CD14-positive monocyte (primary cell): ENCODE measurements around the gene GNS. TPM values are rescaled to one million over a fixed set of nuclear protein-coding genes. Genes with fewer than 3 reads are reported as not detected.

Experiments used
- DNase-seq, 3 donors: peaks; one replicate each; pipeline ENCODE4 v3.0.0-alpha.2; 2011 to 2022
- H2AFZ ChIP-seq: 2 replicates; pipeline ENCODE4 v1.6.0; 2012; ENCODE audit warnings: mild to moderate bottlenecking, low read depth, low read length, inconsistent platforms; ENCODE audit not compliant: insufficient read depth, poor library complexity, severe bottlenecking
- H3K27ac ChIP-seq, 2 donors: 1 replicate in 1 of 2; 2 replicates in 1 of 2; pipeline ENCODE4 v1.5.1; 2012 to 2013; ENCODE audit warnings: low read length in 2 of 2, control low read depth in 1 of 2, inconsistent platforms in 1 of 2, low read depth in 1 of 2, mild to moderate bottlenecking in 1 of 2
- H3K27me3 ChIP-seq, 2 donors: one replicate each; pipeline versions ENCODE4 v1.6.0 to v1.6.1; 2011 to 2013; ENCODE audit warnings: low read length in 2 of 2; ENCODE audit not compliant: control insufficient read depth in 2 of 2, insufficient read depth in 2 of 2
- H3K36me3 ChIP-seq, 2 donors: replicated peaks in 1 of 2; 1 replicate in 1 of 2; 2 replicates in 1 of 2; pipeline versions ENCODE4 v1.5.1 to v1.6.1; 2012 to 2013; ENCODE audit warnings: low read length in 2 of 2, control low read depth in 1 of 2, inconsistent platforms in 1 of 2, mild to moderate bottlenecking in 1 of 2; ENCODE audit not compliant: insufficient read depth in 2 of 2, control insufficient read depth in 1 of 2
- H3K4me1 ChIP-seq, 2 donors: 1 replicate in 1 of 2; 2 replicates in 1 of 2; pipeline versions ENCODE4 v1.5.1 to v1.6.1; 2012 to 2013; ENCODE audit warnings: low read length in 2 of 2, control low read depth in 1 of 2, inconsistent platforms in 1 of 2, mild to moderate bottlenecking in 1 of 2, moderate library complexity in 1 of 2; ENCODE audit not compliant: insufficient read depth in 2 of 2, control insufficient read depth in 1 of 2
- H3K4me2 ChIP-seq: replicated peaks from 2 replicates; pipeline ENCODE3; 2012; ENCODE audit warnings: low read length, moderate library complexity, mild to moderate bottlenecking; ENCODE audit not compliant: poor library complexity, severe bottlenecking; ENCODE audit errors: extremely low read depth
- H3K4me3 ChIP-seq, 3 experiments: fragments of 200-600 bp in 1 of 3; sonication (generic) in 1 of 3; replicated peaks in 1 of 3; 1 replicate in 2 of 3; 2 replicates in 1 of 3; pipeline ENCODE4 v1.5.1; 2011 to 2013; ENCODE audit warnings: low read length in 3 of 3, mild to moderate bottlenecking in 3 of 3, control low read depth in 2 of 3, low read depth in 2 of 3, inconsistent platforms in 1 of 3, moderate library complexity in 1 of 3
- H3K79me2 ChIP-seq: 2 replicates; pipeline ENCODE4 v1.6.0; 2012; ENCODE audit warnings: mild to moderate bottlenecking, control low read depth, inconsistent platforms, low read length, moderate library complexity; ENCODE audit not compliant: insufficient read depth
- H3K9ac ChIP-seq: 2 replicates; pipeline ENCODE4 v1.6.0; 2017; ENCODE audit warnings: low read length, mild to moderate bottlenecking; ENCODE audit not compliant: insufficient read depth, poor library complexity, severe bottlenecking
- H3K9me3 ChIP-seq, 2 donors: replicated peaks in 1 of 2; 1 replicate in 1 of 2; 2 replicates in 1 of 2; pipeline versions ENCODE4 v1.5.1 to v1.6.1; 2012 to 2013; ENCODE audit warnings: low read length in 2 of 2, control low read depth in 1 of 2; ENCODE audit not compliant: control insufficient read depth in 1 of 2, insufficient read depth in 1 of 2
- H4K20me1 ChIP-seq: 2 replicates; pipeline ENCODE4 v1.6.0; 2012; ENCODE audit warnings: mild to moderate bottlenecking, low read length, control low read depth, moderate library complexity; ENCODE audit not compliant: insufficient read depth
- H3K27ac Mint-ChIP-seq, 7 donors: one replicate each; pipeline ENCODE4 v1.8.0; 2020; ENCODE audit warnings: mild to moderate bottlenecking in 7 of 7, mixed read lengths in 7 of 7, moderate library complexity in 6 of 7, inconsistent platforms in 2 of 7
- H3K27me3 Mint-ChIP-seq, 3 donors: one replicate each; pipeline ENCODE4 v1.8.0; 2021 to 2022; ENCODE audit warnings: low read depth in 3 of 3, mild to moderate bottlenecking in 3 of 3, mixed read lengths in 3 of 3, moderate library complexity in 3 of 3, inconsistent platforms in 1 of 3
- H3K36me3 Mint-ChIP-seq, 2 donors: one replicate each; pipeline ENCODE4 v1.8.0; 2020; ENCODE audit warnings: mixed read lengths in 2 of 2, inconsistent platforms in 1 of 2, mild to moderate bottlenecking in 1 of 2
- H3K4me1 Mint-ChIP-seq: one replicate; pipeline ENCODE4 v1.8.0; 2020; ENCODE audit warnings: mild to moderate bottlenecking, mixed read lengths
- H3K4me3 Mint-ChIP-seq, 2 donors: one replicate each; pipeline ENCODE4 v1.8.0; 2020; ENCODE audit warnings: mild to moderate bottlenecking in 2 of 2, mixed read lengths in 2 of 2, moderate library complexity in 1 of 2
- H3K9me3 Mint-ChIP-seq, 7 donors: one replicate each; pipeline ENCODE4 v1.8.0; 2020 to 2022; ENCODE audit warnings: mixed read lengths in 7 of 7, mild to moderate bottlenecking in 6 of 7, moderate library complexity in 6 of 7, inconsistent platforms in 2 of 7
- WGBS: methylation state at CpG from one replicate; pipeline ENCODE4 v1.1.5; 2013; ENCODE audit warnings: missing lambda C conversion rate; ENCODE audit not compliant: insufficient coverage; 5-methylcytosine and 5-hydroxymethylcytosine counted together
- intact Hi-C, 2 donors: fragments of 100-400 bp; cut with micrococcal nuclease; formaldehyde crosslinking; loops; one replicate each; pipeline versions ENCODE4 v1.15.0 to v1.15.1; 2023
- polyA plus RNA-seq, 3 donors: library from polyadenylated mRNA; depleted of rRNA in 1 of 3; unstranded in 2 of 3; stranded (reverse) in 1 of 3; fragments of 300-500 nt in 2 of 3; fragments of >200 nt in 1 of 3; fragmentation: Illumina TruSeq in 2 of 3; gene quantifications; 1 replicate in 2 of 3; 2 replicates in 1 of 3; pipeline ENCODE4 v1.2.3, GENCODE V29; 2012 to 2021
- TF ChIP-seq, protein P1 (sequence below): fragments of 200-600 bp; IDR thresholded peaks from one replicate; pipeline ENCODE4 v1.8.0; 2022; ENCODE audit warnings: antibody characterized with exemption, mild to moderate bottlenecking

Gene GNS
- polyA plus RNA-seq, 3 donors = 103 to 274 (median 203) TPM

DNA sequence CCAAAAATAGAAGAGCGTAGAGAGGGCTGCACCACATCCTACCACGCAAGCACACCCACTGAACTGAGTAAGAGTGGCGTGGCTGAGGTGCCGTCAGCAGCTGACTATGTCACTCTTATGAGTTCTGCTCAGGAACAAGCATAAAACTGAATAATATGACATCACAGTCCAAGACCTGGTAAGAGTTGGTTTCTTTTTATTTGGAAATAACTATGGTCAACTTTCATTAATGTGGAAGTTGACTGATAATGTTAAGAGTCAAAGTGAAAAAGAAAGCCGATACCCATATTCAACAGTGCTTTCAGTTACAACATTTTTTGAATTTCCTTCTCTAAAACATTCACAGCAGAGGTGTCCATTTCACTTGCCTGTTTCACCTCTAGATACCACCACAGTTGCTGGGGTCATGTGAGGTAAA, 44.6 kb downstream of the GNS start:
- H3K4me3 Mint-ChIP-seq = peak overlapping the region in 1 of 2 donors; percentile 35
- Histone ChIP-seq H2AFZ (no peak overlapping the region), H3K27me3 (no peaks in the 10 kb centered on the region), H3K4me1 (peaks cover 44 to 47% of the 10 kb centered on the region in 2 donors), H3K36me3 (peaks cover 37 to 66% of the 10 kb centered on the region in 2 donors), H4K20me1 (no peaks in the 10 kb centered on the region), H3K4me3 (peak overlapping the region in 1 of 3 experiments; percentile 33), H3K9me3 (no peaks in the 10 kb centered on the region), H3K4me2 (peak overlapping the region; percentile 49), H3K27ac (peak overlapping the region; percentile 72 to 88), H3K79me2 (peaks cover 4% of the 10 kb centered on the region), H3K9ac (no peak overlapping the region)
- H3K4me1 Mint-ChIP-seq = peaks cover 46% of the 10 kb centered on the region
- peaks cover 68 to 72% of the 10 kb centered on the region in 2 donors for H3K36me3 Mint-ChIP-seq
- WGBS = no CpG with 5 or more reads among the region's 5 CpGs
- no peaks in the 10 kb centered on the region for H3K9me3 Mint-ChIP-seq
- intact Hi-C loops = loop anchor here in 1 of 2 donors (2.0 kb wide), 1 partner anchor 14 kb away; no protein-coding TSS in a partner anchor
- H3K27me3 Mint-ChIP-seq = no peaks in the 10 kb centered on the region
- TF ChIP-seq, protein P1, sequence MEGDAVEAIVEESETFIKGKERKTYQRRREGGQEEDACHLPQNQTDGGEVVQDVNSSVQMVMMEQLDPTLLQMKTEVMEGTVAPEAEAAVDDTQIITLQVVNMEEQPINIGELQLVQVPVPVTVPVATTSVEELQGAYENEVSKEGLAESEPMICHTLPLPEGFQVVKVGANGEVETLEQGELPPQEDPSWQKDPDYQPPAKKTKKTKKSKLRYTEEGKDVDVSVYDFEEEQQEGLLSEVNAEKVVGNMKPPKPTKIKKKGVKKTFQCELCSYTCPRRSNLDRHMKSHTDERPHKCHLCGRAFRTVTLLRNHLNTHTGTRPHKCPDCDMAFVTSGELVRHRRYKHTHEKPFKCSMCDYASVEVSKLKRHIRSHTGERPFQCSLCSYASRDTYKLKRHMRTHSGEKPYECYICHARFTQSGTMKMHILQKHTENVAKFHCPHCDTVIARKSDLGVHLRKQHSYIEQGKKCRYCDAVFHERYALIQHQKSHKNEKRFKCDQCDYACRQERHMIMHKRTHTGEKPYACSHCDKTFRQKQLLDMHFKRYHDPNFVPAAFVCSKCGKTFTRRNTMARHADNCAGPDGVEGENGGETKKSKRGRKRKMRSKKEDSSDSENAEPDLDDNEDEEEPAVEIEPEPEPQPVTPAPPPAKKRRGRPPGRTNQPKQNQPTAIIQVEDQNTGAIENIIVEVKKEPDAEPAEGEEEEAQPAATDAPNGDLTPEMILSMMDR = no peak
- peak; percentile 80 to 90 (median 83) for DNase-seq
- H3K27ac Mint-ChIP-seq = peak overlapping the region; percentile 85 to 95 (median 91)

GRCh38 chr12:64713376-64713775, 45.8 kb downstream of the GNS start:
- Histone ChIP-seq H4K20me1 (no peaks in the 10 kb centered on the region), H3K27ac (peak overlapping the region; percentile 72 to 88), H3K4me1 (peaks cover 39 to 42% of the 10 kb centered on the region in 2 donors), H2AFZ (no peak overlapping the region), H3K4me3 (no peak overlapping the region), H3K27me3 (no peaks in the 10 kb centered on the region), H3K4me2 (peak overlapping the region; percentile 28), H3K9me3 (no peaks in the 10 kb centered on the region), H3K9ac (no peak overlapping the region), H3K79me2 (peaks cover 4% of the 10 kb centered on the region), H3K36me3 (peaks cover 33 to 64% of the 10 kb centered on the region in 2 donors)
- H3K4me3 Mint-ChIP-seq = no peak overlapping the region
- H3K27ac Mint-ChIP-seq = peak overlapping the region; percentile 85 to 95 (median 91)
- H3K4me1 Mint-ChIP-seq = peaks cover 43% of the 10 kb centered on the region
- no peaks in the 10 kb centered on the region for H3K9me3 Mint-ChIP-seq
- intact Hi-C loops = no loop called here
- TF ChIP-seq, protein P1 = no peak
- H3K36me3 Mint-ChIP-seq = peaks cover 66 to 73% of the 10 kb centered on the region in 2 donors
- peak; percentile 25 to 60 (median 48) for DNase-seq
- no peaks in the 10 kb centered on the region for H3K27me3 Mint-ChIP-seq
